Measurements from ENCODE around the gene CSNK2A2. TPM values are rescaled to one million over a fixed set of nuclear protein-coding genes. Genes with fewer than 3 reads are reported as not detected.

The CSNK2A2 gene
- polyA plus RNA-seq, 1 experiment, result 43.8 TPM

DNA sequence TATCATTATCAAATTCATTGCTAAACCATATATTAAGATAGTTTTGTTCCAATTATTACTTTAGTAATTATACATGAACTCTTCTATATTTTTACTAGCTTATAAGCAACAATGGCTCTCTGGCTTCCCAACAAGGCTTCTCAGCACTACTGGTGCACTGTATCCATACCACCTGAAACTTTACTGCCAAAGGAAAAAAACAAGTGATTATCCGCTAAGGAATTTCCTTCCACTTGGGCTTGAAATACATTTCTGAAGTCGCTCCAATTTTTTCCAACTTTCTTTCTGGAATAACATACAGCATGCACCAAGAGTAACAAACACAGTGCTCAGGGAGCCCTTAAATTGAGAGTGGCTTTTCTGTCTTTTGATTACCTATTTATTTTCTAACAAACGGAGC lies 2.1 kb downstream of the CSNK2A2 start:
- Histone ChIP-seq H3K4me3 (ENCODE audit: low read depth, low read length) (no peak overlapping the region), H3K27ac (ENCODE audit: low read depth, low read length) (no peak overlapping the region), H3K27me3 (ENCODE audit: control insufficient read depth, insufficient read depth, low read length) (peaks cover 8% of the 10 kb centered on the region), H3K9me3 (ENCODE audit: control insufficient read depth, insufficient read depth, low read length) (no peaks in the 10 kb centered on the region)
- TF ChIP-seq, protein P1, sequence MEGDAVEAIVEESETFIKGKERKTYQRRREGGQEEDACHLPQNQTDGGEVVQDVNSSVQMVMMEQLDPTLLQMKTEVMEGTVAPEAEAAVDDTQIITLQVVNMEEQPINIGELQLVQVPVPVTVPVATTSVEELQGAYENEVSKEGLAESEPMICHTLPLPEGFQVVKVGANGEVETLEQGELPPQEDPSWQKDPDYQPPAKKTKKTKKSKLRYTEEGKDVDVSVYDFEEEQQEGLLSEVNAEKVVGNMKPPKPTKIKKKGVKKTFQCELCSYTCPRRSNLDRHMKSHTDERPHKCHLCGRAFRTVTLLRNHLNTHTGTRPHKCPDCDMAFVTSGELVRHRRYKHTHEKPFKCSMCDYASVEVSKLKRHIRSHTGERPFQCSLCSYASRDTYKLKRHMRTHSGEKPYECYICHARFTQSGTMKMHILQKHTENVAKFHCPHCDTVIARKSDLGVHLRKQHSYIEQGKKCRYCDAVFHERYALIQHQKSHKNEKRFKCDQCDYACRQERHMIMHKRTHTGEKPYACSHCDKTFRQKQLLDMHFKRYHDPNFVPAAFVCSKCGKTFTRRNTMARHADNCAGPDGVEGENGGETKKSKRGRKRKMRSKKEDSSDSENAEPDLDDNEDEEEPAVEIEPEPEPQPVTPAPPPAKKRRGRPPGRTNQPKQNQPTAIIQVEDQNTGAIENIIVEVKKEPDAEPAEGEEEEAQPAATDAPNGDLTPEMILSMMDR (IDR thresholded peaks at IDR 0.05; ENCODE audit: low read depth, low read length), result no peak
- POLR2A ChIA-PET, result no interaction called here
- CTCF ChIA-PET, result no interaction called here
- no peak for DNase-seq (ENCODE audit: low read depth, low spot score)

DNA sequence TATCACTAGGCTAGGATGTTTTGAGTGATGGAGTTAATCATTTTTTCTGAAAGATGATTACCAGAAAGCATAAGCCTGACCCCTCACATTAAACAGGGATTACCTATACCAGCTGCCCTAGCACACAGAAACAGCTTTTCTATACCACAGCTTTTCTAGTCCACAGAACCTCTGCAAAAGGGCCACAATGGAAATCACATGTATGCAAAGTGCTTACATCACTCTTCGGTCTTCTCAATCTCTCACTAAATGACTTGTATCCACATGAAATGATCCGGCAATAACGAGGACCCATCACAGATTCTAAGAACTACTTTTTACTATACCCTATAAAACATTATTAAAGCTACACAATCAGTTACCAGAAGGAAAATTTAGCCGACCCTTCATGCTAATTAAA lies 2.6 kb downstream of the CSNK2A2 start:
- Histone ChIP-seq H3K27ac (ENCODE audit: low read depth, low read length) (no peak overlapping the region), H3K4me3 (ENCODE audit: low read depth, low read length) (no peak overlapping the region), H3K9me3 (ENCODE audit: control insufficient read depth, insufficient read depth, low read length) (no peaks in the 10 kb centered on the region), H3K27me3 (ENCODE audit: control insufficient read depth, insufficient read depth, low read length) (peaks cover 8% of the 10 kb centered on the region)
- ChIA-PET CTCF (no interaction called here), POLR2A (no interaction called here)
- TF ChIP-seq, protein P1 (IDR thresholded peaks at IDR 0.05; ENCODE audit: low read depth, low read length), result no peak
- no peak for DNase-seq (ENCODE audit: low read depth, low spot score)

DNA sequence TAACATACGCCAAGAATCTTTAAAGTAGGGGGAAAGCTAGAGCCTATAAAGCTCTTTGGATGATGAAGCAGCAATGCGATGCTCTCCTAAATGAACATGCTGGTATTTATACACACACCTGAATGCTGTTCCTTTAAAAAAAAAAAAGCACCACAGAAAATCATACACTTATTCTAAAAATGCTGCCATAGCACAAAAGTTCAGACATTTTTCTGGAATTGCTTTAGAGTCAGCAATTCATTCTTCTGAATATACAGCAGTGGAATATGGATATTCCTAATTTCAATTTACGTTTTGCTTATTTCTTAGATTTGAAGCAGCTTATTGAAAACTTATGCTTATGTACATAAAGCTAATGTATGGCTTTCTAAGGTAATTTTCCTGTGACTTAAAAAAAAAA lies 3.1 kb downstream of the CSNK2A2 start:
- Histone ChIP-seq H3K9me3 (ENCODE audit: control insufficient read depth, insufficient read depth, low read length) (no peaks in the 10 kb centered on the region), H3K27me3 (ENCODE audit: control insufficient read depth, insufficient read depth, low read length) (peaks cover 8% of the 10 kb centered on the region), H3K4me3 (ENCODE audit: low read depth, low read length) (no peak overlapping the region), H3K27ac (ENCODE audit: low read depth, low read length) (no peak overlapping the region)
- POLR2A ChIA-PET, result no interaction called here
- CTCF ChIA-PET, result interaction anchor here (0.6 to 0.7 kb wide), 3 partner anchors 11 to 171 kb away, joined by 3 to 5 read pairs (median 4); no protein-coding TSS in a partner anchor
- TF ChIP-seq, protein P1 (IDR thresholded peaks at IDR 0.05; ENCODE audit: low read depth, low read length), result no peak
- DNase-seq (ENCODE audit: low read depth, low spot score), result no peak

DNA sequence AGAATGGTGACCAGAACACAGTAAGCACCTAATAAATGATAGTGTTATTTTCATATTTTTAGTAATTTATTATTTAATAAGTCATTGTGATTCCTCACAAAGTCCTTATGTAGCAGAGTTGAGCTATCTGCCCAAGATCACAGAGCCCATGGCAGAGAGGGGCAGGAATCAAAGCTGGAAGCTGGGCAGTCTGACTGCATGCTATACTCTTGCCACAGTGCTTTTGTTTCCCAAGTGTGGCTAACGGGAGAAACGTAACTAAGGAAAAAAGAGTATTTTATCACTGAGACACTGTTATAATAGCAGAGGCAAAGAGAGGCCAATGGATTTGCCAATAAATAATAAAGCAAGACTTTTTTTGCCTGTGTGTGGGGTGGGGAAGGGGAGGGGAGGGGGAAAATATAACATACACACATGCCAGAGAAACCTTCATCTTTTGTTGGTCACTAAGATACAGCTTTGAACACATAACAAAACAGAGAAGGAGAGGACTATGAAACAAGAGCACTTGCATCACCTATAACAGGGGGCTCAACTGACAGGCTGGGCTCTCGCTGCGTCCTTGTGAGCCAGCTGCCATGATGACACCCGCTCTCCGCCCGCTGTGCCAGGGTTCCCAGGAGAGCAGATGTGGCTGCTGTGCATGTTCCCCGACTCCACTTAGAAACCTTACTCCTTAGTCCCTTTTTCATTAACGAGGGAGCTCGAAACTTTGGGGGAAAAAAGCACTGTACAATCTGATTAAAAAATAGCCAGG lies 10.1 kb downstream of the CSNK2A2 start:
- DNase-seq (ENCODE audit: low read depth, low spot score), result no peak
- H3K27ac ChIP-seq (ENCODE audit: low read depth, low read length), result no peak overlapping the region
- POLR2A ChIA-PET, result no interaction called here
- CTCF ChIA-PET, result no interaction called here
- H3K27me3 ChIP-seq (ENCODE audit: control insufficient read depth, insufficient read depth, low read length), result no peaks in the 10 kb centered on the region
- no peak overlapping the region for H3K4me3 ChIP-seq (ENCODE audit: low read depth, low read length)
- no peaks in the 10 kb centered on the region for H3K9me3 ChIP-seq (ENCODE audit: control insufficient read depth, insufficient read depth, low read length)
- TF ChIP-seq, protein P1 (IDR thresholded peaks at IDR 0.05; ENCODE audit: low read depth, low read length), result no peak

DNA sequence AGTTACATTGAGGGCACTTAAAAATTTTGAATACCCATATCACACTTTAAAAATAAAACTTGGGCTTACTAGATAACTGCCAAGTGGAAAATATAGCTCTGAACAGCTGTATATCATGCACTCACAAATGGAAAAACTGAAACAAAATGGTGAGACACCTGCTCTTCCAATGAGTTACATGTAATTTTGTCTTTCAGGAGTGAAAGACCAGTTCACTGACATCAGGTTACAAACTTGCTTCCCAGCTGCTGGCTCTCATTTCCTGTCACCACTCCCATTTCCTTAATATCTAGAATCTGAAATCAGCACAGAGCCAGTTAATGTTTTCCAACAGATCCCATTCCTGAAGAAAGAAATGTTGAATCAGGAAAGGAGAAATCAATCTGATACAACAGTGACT lies 10.8 kb downstream of the CSNK2A2 start:
- DNase-seq (ENCODE audit: low read depth, low spot score), result no peak

More for the DNA sequence above, 10.8 kb downstream of the CSNK2A2 start:
- H3K9me3 ChIP-seq (ENCODE audit: control insufficient read depth, insufficient read depth, low read length), result no peaks in the 10 kb centered on the region
- ChIA-PET POLR2A (no interaction called here), CTCF (no interaction called here)
- H3K4me3 ChIP-seq (ENCODE audit: low read depth, low read length), result no peak overlapping the region
- H3K27me3 ChIP-seq (ENCODE audit: control insufficient read depth, insufficient read depth, low read length), result no peaks in the 10 kb centered on the region
- H3K27ac ChIP-seq (ENCODE audit: low read depth, low read length), result no peak overlapping the region
- TF ChIP-seq, protein P1 (IDR thresholded peaks at IDR 0.05; ENCODE audit: low read depth, low read length), result no peak
